ENCODE results near the gene CAP2. TPM values are rescaled to one million over a fixed set of nuclear protein-coding genes. Genes with fewer than 3 reads are reported as not detected.

Gene CAP2
- total and polyA plus RNA-seq, 9 of the 15 experiments (the other 6 are each of a cell fraction or from before 2014, with no cell fraction given), result not detected

DNA sequence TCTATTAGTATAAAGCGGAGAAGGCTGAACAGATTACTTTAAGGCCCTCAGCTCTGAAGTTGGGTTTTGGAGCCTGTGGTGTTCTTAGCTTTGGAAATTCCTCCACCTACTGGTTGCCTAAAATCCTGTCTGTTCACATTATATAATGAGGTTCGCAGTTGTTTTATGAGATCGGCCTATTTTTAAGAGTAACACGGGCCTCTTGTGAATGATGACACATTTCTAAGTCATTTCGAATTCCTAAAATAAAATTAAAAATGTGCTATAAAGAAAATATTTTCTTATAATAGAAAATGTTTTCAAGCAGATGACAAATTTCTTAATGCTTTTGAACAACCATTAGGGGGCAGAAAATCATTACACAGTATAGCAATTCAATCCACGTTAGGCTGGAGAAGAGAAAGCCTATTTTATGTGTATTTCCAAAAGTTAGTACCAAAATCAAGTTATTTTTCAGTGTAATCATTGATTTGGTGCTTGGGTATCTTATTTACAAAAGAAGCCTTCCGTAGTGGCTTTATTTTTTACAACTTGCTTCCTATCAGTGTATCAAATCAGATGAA is 190.9 kb downstream of the CAP2 start (continued):
- TF ChIP-seq, protein P1, sequence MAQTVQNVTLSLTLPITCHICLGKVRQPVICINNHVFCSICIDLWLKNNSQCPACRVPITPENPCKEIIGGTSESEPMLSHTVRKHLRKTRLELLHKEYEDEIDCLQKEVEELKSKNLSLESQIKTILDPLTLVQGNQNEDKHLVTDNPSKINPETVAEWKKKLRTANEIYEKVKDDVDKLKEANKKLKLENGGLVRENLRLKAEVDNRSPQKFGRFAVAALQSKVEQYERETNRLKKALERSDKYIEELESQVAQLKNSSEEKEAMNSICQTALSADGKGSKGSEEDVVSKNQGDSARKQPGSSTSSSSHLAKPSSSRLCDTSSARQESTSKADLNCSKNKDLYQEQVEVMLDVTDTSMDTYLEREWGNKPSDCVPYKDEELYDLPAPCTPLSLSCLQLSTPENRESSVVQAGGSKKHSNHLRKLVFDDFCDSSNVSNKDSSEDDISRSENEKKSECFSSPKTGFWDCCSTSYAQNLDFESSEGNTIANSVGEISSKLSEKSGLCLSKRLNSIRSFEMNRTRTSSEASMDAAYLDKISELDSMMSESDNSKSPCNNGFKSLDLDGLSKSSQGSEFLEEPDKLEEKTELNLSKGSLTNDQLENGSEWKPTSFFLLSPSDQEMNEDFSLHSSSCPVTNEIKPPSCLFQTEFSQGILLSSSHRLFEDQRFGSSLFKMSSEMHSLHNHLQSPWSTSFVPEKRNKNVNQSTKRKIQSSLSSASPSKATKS (CRISPR knock-in tag; IDR thresholded peaks at IDR 0.05), result no peak
- 0 out of 2 replicates have a peak, but pooled peaks have one; percentile 60 for TF ChIP-seq NBN (IDR thresholded peaks at IDR 0.05; ENCODE audit: low read depth)
- TF ChIP-seq, protein P2, sequence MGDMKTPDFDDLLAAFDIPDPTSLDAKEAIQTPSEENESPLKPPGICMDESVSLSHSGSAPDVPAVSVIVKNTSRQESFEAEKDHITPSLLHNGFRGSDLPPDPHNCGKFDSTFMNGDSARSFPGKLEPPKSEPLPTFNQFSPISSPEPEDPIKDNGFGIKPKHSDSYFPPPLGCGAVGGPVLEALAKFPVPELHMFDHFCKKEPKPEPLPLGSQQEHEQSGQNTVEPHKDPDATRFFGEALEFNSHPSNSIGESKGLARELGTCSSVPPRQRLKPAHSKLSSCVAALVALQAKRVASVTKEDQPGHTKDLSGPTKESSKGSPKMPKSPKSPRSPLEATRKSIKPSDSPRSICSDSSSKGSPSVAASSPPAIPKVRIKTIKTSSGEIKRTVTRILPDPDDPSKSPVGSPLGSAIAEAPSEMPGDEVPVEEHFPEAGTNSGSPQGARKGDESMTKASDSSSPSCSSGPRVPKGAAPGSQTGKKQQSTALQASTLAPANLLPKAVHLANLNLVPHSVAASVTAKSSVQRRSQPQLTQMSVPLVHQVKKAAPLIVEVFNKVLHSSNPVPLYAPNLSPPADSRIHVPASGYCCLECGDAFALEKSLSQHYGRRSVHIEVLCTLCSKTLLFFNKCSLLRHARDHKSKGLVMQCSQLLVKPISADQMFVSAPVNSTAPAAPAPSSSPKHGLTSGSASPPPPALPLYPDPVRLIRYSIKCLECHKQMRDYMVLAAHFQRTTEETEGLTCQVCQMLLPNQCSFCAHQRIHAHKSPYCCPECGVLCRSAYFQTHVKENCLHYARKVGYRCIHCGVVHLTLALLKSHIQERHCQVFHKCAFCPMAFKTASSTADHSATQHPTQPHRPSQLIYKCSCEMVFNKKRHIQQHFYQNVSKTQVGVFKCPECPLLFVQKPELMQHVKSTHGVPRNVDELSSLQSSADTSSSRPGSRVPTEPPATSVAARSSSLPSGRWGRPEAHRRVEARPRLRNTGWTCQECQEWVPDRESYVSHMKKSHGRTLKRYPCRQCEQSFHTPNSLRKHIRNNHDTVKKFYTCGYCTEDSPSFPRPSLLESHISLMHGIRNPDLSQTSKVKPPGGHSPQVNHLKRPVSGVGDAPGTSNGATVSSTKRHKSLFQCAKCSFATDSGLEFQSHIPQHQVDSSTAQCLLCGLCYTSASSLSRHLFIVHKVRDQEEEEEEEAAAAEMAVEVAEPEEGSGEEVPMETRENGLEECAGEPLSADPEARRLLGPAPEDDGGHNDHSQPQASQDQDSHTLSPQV (IDR thresholded peaks at IDR 0.05), result no peak; the same call in none of the 2 replicates
- TF ChIP-seq ARID1B (IDR thresholded peaks at IDR 0.05), result no peak
- TF ChIP-seq, protein P3, sequence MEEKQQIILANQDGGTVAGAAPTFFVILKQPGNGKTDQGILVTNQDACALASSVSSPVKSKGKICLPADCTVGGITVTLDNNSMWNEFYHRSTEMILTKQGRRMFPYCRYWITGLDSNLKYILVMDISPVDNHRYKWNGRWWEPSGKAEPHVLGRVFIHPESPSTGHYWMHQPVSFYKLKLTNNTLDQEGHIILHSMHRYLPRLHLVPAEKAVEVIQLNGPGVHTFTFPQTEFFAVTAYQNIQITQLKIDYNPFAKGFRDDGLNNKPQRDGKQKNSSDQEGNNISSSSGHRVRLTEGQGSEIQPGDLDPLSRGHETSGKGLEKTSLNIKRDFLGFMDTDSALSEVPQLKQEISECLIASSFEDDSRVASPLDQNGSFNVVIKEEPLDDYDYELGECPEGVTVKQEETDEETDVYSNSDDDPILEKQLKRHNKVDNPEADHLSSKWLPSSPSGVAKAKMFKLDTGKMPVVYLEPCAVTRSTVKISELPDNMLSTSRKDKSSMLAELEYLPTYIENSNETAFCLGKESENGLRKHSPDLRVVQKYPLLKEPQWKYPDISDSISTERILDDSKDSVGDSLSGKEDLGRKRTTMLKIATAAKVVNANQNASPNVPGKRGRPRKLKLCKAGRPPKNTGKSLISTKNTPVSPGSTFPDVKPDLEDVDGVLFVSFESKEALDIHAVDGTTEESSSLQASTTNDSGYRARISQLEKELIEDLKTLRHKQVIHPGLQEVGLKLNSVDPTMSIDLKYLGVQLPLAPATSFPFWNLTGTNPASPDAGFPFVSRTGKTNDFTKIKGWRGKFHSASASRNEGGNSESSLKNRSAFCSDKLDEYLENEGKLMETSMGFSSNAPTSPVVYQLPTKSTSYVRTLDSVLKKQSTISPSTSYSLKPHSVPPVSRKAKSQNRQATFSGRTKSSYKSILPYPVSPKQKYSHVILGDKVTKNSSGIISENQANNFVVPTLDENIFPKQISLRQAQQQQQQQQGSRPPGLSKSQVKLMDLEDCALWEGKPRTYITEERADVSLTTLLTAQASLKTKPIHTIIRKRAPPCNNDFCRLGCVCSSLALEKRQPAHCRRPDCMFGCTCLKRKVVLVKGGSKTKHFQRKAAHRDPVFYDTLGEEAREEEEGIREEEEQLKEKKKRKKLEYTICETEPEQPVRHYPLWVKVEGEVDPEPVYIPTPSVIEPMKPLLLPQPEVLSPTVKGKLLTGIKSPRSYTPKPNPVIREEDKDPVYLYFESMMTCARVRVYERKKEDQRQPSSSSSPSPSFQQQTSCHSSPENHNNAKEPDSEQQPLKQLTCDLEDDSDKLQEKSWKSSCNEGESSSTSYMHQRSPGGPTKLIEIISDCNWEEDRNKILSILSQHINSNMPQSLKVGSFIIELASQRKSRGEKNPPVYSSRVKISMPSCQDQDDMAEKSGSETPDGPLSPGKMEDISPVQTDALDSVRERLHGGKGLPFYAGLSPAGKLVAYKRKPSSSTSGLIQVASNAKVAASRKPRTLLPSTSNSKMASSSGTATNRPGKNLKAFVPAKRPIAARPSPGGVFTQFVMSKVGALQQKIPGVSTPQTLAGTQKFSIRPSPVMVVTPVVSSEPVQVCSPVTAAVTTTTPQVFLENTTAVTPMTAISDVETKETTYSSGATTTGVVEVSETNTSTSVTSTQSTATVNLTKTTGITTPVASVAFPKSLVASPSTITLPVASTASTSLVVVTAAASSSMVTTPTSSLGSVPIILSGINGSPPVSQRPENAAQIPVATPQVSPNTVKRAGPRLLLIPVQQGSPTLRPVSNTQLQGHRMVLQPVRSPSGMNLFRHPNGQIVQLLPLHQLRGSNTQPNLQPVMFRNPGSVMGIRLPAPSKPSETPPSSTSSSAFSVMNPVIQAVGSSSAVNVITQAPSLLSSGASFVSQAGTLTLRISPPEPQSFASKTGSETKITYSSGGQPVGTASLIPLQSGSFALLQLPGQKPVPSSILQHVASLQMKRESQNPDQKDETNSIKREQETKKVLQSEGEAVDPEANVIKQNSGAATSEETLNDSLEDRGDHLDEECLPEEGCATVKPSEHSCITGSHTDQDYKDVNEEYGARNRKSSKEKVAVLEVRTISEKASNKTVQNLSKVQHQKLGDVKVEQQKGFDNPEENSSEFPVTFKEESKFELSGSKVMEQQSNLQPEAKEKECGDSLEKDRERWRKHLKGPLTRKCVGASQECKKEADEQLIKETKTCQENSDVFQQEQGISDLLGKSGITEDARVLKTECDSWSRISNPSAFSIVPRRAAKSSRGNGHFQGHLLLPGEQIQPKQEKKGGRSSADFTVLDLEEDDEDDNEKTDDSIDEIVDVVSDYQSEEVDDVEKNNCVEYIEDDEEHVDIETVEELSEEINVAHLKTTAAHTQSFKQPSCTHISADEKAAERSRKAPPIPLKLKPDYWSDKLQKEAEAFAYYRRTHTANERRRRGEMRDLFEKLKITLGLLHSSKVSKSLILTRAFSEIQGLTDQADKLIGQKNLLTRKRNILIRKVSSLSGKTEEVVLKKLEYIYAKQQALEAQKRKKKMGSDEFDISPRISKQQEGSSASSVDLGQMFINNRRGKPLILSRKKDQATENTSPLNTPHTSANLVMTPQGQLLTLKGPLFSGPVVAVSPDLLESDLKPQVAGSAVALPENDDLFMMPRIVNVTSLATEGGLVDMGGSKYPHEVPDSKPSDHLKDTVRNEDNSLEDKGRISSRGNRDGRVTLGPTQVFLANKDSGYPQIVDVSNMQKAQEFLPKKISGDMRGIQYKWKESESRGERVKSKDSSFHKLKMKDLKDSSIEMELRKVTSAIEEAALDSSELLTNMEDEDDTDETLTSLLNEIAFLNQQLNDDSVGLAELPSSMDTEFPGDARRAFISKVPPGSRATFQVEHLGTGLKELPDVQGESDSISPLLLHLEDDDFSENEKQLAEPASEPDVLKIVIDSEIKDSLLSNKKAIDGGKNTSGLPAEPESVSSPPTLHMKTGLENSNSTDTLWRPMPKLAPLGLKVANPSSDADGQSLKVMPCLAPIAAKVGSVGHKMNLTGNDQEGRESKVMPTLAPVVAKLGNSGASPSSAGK (IDR thresholded peaks at IDR 0.05), result no peak
- no peak for TF ChIP-seq ZNF668 (CRISPR knock-in tag; IDR thresholded peaks at IDR 0.05)
- no peak for TF ChIP-seq ILF3 (IDR thresholded peaks at IDR 0.05; ENCODE audit: borderline replicate concordance)
- TF ChIP-seq NR4A1 (CRISPR knock-in tag; IDR thresholded peaks at IDR 0.05), result no peak
- TF ChIP-seq NR4A1 (tag; IDR thresholded peaks at IDR 0.05), result no peak
